H9 (cell line): Measurements from ENCODE around the gene ALPI. TPM values are rescaled to one million over a fixed set of nuclear protein-coding genes. Genes with fewer than 3 reads are reported as not detected.
"Not testable (repeated sequence)": the region's sequence is repeated elsewhere in the genome, so short reads cannot be mapped to it uniquely, and the experiment has no call there.

ENCODE experiments used
- DNase-seq: peaks from one replicate; pipeline ENCODE4 v3.0.0-alpha.2; 2017
- H2AFZ ChIP-seq: one replicate; pipeline ENCODE4 v1.6.1; 2013; ENCODE audit warnings: mild to moderate bottlenecking, low read length, control low read depth, moderate library complexity
- H2AK5ac ChIP-seq: 2 replicates; pipeline ENCODE4 v1.6.1; 2013; ENCODE audit warnings: low read length, control low read depth, mixed read lengths; ENCODE audit not compliant: insufficient read length
- H2BK120ac ChIP-seq: one replicate; pipeline ENCODE4 v1.6.1; 2013; ENCODE audit warnings: low read depth, mild to moderate bottlenecking, low read length, control low read depth, inconsistent platforms; ENCODE audit not compliant: poor library complexity, severe bottlenecking
- H2BK12ac ChIP-seq: 2 replicates; pipeline ENCODE4 v1.6.1; 2013; ENCODE audit warnings: low read length, control low read depth, mixed read lengths, low read depth; ENCODE audit not compliant: insufficient read length
- H2BK15ac ChIP-seq: 2 replicates; pipeline ENCODE4 v1.6.1; 2013; ENCODE audit warnings: low read depth, low read length, control low read depth
- H2BK20ac ChIP-seq: one replicate; pipeline ENCODE4 v1.6.1; 2013; ENCODE audit warnings: low read depth, mild to moderate bottlenecking, low read length, control low read depth, inconsistent platforms; ENCODE audit not compliant: poor library complexity, severe bottlenecking
- H2BK5ac ChIP-seq: 2 replicates; pipeline ENCODE4 v1.6.1; 2013; ENCODE audit warnings: low read length, control low read depth, mixed read lengths; ENCODE audit not compliant: insufficient read length
- H3K14ac ChIP-seq: 2 replicates; pipeline ENCODE4 v1.6.1; 2013; ENCODE audit warnings: low read length, control low read depth; ENCODE audit not compliant: insufficient read depth
- H3K18ac ChIP-seq: 2 replicates; pipeline ENCODE4 v1.6.1; 2013; ENCODE audit warnings: low read depth, mild to moderate bottlenecking, mixed read lengths, low read length, control low read depth; ENCODE audit not compliant: insufficient read length
- H3K23ac ChIP-seq: 2 replicates; pipeline ENCODE4 v1.6.1; 2013; ENCODE audit warnings: low read length, control low read depth, mixed read lengths, low read depth; ENCODE audit not compliant: insufficient read length
- H3K23me2 ChIP-seq: 2 replicates; pipeline ENCODE4 v1.6.1; 2013; ENCODE audit warnings: low read depth, mild to moderate bottlenecking, mixed read lengths, low read length, control low read depth; ENCODE audit not compliant: insufficient read length, poor library complexity, severe bottlenecking
- H3K27ac ChIP-seq: 2 replicates; pipeline ENCODE4 v1.5.1; 2013; ENCODE audit warnings: low read length, control low read depth, mixed read lengths, low read depth; ENCODE audit not compliant: insufficient read length
- H3K27me3 ChIP-seq: 2 replicates; pipeline ENCODE4 v1.6.1; 2013; ENCODE audit warnings: low read length, control low read depth, inconsistent platforms; ENCODE audit not compliant: insufficient read depth
- H3K4ac ChIP-seq: 2 replicates; pipeline ENCODE4 v1.6.1; 2013; ENCODE audit warnings: low read depth, mild to moderate bottlenecking, control low read depth, inconsistent platforms, low read length, moderate library complexity
- H3K4me1 ChIP-seq: 2 replicates; pipeline ENCODE4 v1.6.1; 2013; ENCODE audit warnings: low read length, control low read depth, inconsistent platforms; ENCODE audit not compliant: insufficient read depth
- H3K4me2 ChIP-seq: 2 replicates; pipeline ENCODE4 v1.6.1; 2013; ENCODE audit warnings: low read length, control low read depth, mixed read lengths; ENCODE audit not compliant: insufficient read length, insufficient read depth
- H3K56ac ChIP-seq: 2 replicates; pipeline ENCODE4 v1.6.1; 2013; ENCODE audit warnings: low read depth, mild to moderate bottlenecking, mixed read lengths, low read length, control low read depth; ENCODE audit not compliant: insufficient read length
- H3K79me1 ChIP-seq: 2 replicates; pipeline ENCODE4 v1.6.1; 2013; ENCODE audit warnings: low read depth, mild to moderate bottlenecking, moderate library complexity, low read length, control low read depth, inconsistent platforms; ENCODE audit not compliant: insufficient read depth, poor library complexity, severe bottlenecking
- H3K79me2 ChIP-seq: 2 replicates; pipeline ENCODE4 v1.6.1; 2013; ENCODE audit warnings: low read length, control low read depth, inconsistent platforms; ENCODE audit not compliant: insufficient read depth
- H3K9ac ChIP-seq: 2 replicates; pipeline ENCODE4 v1.6.1; 2013; ENCODE audit warnings: low read length, control low read depth, mixed read lengths; ENCODE audit not compliant: insufficient read length; ENCODE audit errors: extremely low read depth
- H3K9me3 ChIP-seq: one replicate; pipeline ENCODE4 v1.6.1; 2013; ENCODE audit warnings: low read depth, low read length, inconsistent platforms; ENCODE audit not compliant: control insufficient read depth
- H3T11ph ChIP-seq: one replicate; pipeline ENCODE4 v1.6.1; 2013; ENCODE audit warnings: mild to moderate bottlenecking, low read length, control low read depth, inconsistent platforms
- H4K20me1 ChIP-seq: one replicate; pipeline ENCODE4 v1.6.1; 2013; ENCODE audit not compliant: control insufficient read depth, insufficient read length, insufficient read depth
- H4K5ac ChIP-seq: 2 replicates; pipeline ENCODE4 v1.6.1; 2013; ENCODE audit warnings: low read depth, mild to moderate bottlenecking, mixed read lengths, low read length, control low read depth; ENCODE audit not compliant: insufficient read length
- H4K8ac ChIP-seq: replicated peaks from 2 replicates; pipeline ENCODE4 v1.6.1; 2013; ENCODE audit warnings: low read length, control low read depth, mixed read lengths, low read depth; ENCODE audit not compliant: insufficient read length
- H4K91ac ChIP-seq: 2 replicates; pipeline ENCODE4 v1.6.1; 2013; ENCODE audit warnings: low read depth, mild to moderate bottlenecking, moderate library complexity, mixed read lengths, low read length, control low read depth; ENCODE audit not compliant: insufficient read length
- H3K27ac Mint-ChIP-seq, 3 experiments: 2 replicates in 2 of 3; 3 replicates in 1 of 3; pipeline ENCODE4 v1.8.0; 2020 to 2021; ENCODE audit warnings: mixed read lengths in 3 of 3, mild to moderate bottlenecking in 1 of 3, moderate library complexity in 1 of 3
- H3K27me3 Mint-ChIP-seq: 2 replicates; pipeline ENCODE4 v1.8.0; 2021; ENCODE audit warnings: low read depth, mild to moderate bottlenecking, moderate library complexity, mixed read lengths
- H3K36me3 Mint-ChIP-seq, 3 experiments: 2 replicates in 2 of 3; 3 replicates in 1 of 3; pipeline ENCODE4 v1.8.0; 2020 to 2021; ENCODE audit warnings: low read depth in 3 of 3, mixed read lengths in 3 of 3; ENCODE audit not compliant: insufficient read depth in 1 of 3
- H3K4me1 Mint-ChIP-seq, 2 experiments: 2 replicates each; pipeline ENCODE4 v1.8.0; 2020; ENCODE audit warnings: mixed read lengths in 2 of 2
- H3K4me3 Mint-ChIP-seq, 2 experiments: 2 replicates in 1 of 2; 3 replicates in 1 of 2; pipeline ENCODE4 v1.8.0; 2020 to 2021; ENCODE audit warnings: mild to moderate bottlenecking in 2 of 2, mixed read lengths in 2 of 2, moderate library complexity in 1 of 2
- H3K9me3 Mint-ChIP-seq, 2 experiments: 2 replicates in 1 of 2; 3 replicates in 1 of 2; pipeline ENCODE4 v1.8.0; 2020; ENCODE audit warnings: mild to moderate bottlenecking in 2 of 2, mixed read lengths in 2 of 2, moderate library complexity in 1 of 2
- WGBS: extraction: QIAGEN DNeasy Blood & Tissue Kit; methylation state at CpG from one replicate; pipeline ENCODE4 v1.1.7; 2013; ENCODE audit warnings: missing lambda C conversion rate, low lambda C conversion rate, mixed read lengths; ENCODE audit not compliant: insufficient read length; ENCODE audit errors: extremely low coverage; 5-methylcytosine and 5-hydroxymethylcytosine counted together
- total RNA-seq: library from RNA; stranded (reverse); gene quantifications from 2 replicates; pipeline ENCODE4 v1.2.1, GENCODE V29; 2021
- TF ChIP-seq, protein P1 (sequence below): fragments of 200-600 bp; sonication (generic); conservative IDR thresholded peaks from 3 replicates; pipeline ENCODE4 v1.8.0; 2021; ENCODE audit warnings: antibody characterized with exemption, mild to moderate bottlenecking

The ALPI gene
- total RNA-seq, 1 experiment from 2014 or later: not detected

DNA sequence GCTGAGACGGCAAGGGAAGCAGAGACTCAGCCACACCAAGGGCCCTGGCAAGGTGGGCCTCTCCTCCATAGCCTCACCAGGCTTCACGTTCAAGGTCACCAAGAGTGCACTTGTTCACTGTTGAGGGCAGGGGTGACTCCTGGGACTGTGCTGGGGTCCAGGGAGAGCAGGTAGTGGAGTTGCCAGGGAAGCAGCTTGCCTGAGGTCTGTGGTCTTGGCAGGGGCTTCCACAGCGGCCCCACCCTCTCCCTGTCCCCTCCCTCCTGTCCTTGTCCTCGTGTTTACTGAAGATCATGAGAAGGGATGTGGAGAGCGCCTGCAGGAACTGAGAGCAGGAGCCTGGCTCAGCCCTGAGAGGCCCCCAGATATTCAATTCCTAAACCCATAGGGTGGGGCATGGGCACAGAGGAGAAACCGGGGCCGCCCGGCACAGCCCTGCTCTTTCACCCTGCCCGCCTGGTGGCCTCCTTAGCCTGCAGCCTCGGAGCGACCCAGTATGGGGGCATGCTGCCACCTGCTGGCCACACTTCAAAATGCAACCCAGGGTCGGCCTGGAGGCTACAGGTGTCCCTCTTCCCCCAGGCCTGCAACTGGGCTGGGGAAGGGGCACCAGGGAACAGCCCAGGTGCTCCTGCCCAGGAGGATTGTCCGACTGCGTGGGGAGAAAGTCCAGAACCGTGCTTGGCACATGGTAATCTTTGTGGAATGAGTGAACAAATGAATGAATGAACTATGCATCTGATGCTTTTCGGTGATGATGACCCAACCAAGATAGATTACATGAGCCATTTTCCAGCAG lies 15.5 kb upstream of the ALPI start:
- H3K14ac ChIP-seq, H2BK5ac ChIP-seq, H3K23ac ChIP-seq, H3T11ph ChIP-seq, H3K4me3 Mint-ChIP-seq, H3K4ac ChIP-seq, H2BK120ac ChIP-seq, H2BK15ac ChIP-seq, H3K79me2 ChIP-seq, H3K4me2 ChIP-seq, H4K8ac ChIP-seq, H3K27ac ChIP-seq, H3K9ac ChIP-seq, H3K27ac Mint-ChIP-seq, H3K9me3 Mint-ChIP-seq, H3K18ac ChIP-seq, H2AFZ ChIP-seq, H3K4me1 ChIP-seq, H3K27me3 Mint-ChIP-seq, H2AK5ac ChIP-seq, H3K79me1 ChIP-seq, H4K91ac ChIP-seq, H4K20me1 ChIP-seq, H4K5ac ChIP-seq, H3K56ac ChIP-seq, H2BK12ac ChIP-seq, H2BK20ac ChIP-seq, H3K36me3 Mint-ChIP-seq, H3K23me2 ChIP-seq, H3K27me3 ChIP-seq, H3K9me3 ChIP-seq: not testable (repeated sequence)
- DNase-seq: peak; percentile 93
- peaks cover 12 to 16% of the 10 kb centered on the region in 2 experiments for H3K4me1 Mint-ChIP-seq
- WGBS: no CpG with 5 or more reads among the region's 16 CpGs
- TF ChIP-seq, protein P1, sequence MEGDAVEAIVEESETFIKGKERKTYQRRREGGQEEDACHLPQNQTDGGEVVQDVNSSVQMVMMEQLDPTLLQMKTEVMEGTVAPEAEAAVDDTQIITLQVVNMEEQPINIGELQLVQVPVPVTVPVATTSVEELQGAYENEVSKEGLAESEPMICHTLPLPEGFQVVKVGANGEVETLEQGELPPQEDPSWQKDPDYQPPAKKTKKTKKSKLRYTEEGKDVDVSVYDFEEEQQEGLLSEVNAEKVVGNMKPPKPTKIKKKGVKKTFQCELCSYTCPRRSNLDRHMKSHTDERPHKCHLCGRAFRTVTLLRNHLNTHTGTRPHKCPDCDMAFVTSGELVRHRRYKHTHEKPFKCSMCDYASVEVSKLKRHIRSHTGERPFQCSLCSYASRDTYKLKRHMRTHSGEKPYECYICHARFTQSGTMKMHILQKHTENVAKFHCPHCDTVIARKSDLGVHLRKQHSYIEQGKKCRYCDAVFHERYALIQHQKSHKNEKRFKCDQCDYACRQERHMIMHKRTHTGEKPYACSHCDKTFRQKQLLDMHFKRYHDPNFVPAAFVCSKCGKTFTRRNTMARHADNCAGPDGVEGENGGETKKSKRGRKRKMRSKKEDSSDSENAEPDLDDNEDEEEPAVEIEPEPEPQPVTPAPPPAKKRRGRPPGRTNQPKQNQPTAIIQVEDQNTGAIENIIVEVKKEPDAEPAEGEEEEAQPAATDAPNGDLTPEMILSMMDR: peak; percentile 89
